NCI-H2171 (cell line): Measurements from ENCODE around the gene AGFG1.

Source experiments
- DNase-seq: peaks from one replicate; lab custom pipeline; 2025; lab: John Stamatoyannopoulos, UW

The AGFG1 gene

DNA sequence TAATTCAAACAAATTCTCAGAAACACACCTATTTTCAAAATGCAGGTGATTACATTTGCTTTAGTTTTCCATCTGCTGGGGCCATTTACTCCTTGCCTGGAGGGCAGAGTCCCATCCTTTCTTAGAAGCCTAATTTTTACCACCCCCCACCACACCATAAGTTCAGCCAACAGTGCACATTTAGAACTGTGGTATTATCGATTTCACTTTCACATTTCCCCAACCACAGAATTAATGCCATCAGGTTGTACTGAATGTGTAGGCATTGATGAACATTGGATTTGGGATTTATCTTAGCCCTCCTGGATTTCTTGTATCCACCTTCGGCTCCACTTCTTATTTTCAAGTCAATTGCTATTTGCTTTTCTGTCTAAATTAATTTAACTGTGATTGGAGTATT, 138.2 kb downstream of the AGFG1 start:
- no peak for DNase-seq
